ENCODE data around the gene KCNH4. TPM values are rescaled to one million over a fixed set of nuclear protein-coding genes. Genes with fewer than 3 reads are reported as not detected.
"Not testable (repeated sequence)": the region's sequence is repeated elsewhere in the genome, so short reads cannot be mapped to it uniquely, and the experiment has no call there.

Gene KCNH4
- total and polyA plus RNA-seq, 4 donors = 0.01 TPM; not detected in 3

DNA sequence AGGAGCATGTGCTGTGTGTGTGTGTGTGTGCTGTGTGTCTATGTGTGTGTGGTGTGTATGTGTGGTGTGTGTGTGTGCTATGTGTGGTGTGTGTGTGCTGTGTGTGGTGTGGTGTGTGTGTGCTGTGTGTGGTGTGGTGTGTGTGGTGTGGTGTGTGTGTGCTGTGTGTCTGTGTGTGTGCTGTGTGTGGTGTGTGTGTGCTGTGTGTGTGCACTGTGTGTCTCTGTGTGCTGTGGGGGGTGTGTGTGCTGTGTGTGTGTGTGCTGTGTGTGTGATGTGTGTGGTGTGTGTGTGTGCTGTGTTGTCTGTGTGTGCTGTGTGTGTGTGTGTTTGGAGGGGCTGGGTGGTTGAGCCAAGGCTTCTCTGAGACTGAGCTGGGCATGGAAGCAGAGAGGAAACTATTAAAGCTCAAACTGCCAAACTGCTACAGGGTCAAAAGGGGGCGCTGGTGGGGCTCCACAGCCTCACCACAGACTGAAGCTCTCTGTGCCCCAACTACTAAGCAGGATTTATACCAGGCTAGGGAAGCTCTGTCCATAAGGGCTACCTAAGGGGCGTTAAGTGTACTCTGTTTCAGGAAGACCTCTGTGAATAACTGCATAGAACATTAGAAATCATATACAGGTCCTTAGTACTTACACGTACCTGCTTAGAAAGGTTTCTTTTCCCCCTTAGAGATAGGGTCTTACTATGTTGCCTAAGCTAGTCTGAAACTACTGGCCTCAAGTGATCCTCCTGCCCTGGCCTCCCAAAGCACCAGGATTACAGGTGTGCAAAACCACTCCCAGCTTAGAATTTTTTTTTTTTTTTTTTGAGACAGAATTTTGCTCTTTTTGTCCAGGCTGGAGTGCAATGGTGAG lies 41.2 kb upstream of the KCNH4 start:
- H3K27me3 ChIP-seq (ENCODE audit: control insufficient read depth in 4 of 4, insufficient read depth in 4 of 4, low read length in 3 of 4) = no peaks in the 10 kb centered on the region
- peaks cover 5 to 29% (median 17%) of the 10 kb centered on the region in 4 donors for H3K36me3 ChIP-seq (ENCODE audit: control insufficient read depth in 4 of 4, insufficient read depth in 3 of 4, low read depth in 1 of 4, low read length in 3 of 4)
- peak; percentile 61 for DNase-seq (ENCODE audit: low spot score)
- H3K27ac ChIP-seq (ENCODE audit: low read depth in 1 of 2, low read length in 2 of 2) = no peak overlapping the region
- WGBS = 61% methylated on average over 3 of the region's 3 CpGs
- H3K9me3 ChIP-seq (ENCODE audit: control insufficient read depth in 4 of 4, low read length in 3 of 4) = no peaks in the 10 kb centered on the region
- TF ChIP-seq GABPA (IDR thresholded peaks at IDR 0.05 in 1 of 2, conservative IDR thresholded peaks at IDR 0.05 in 1 of 2) (no peak), FOXA2 (IDR thresholded peaks at IDR 0.05) (no peak), RAD21 (IDR thresholded peaks at IDR 0.05) (peak; percentile 82 to 91), CTCF (IDR thresholded peaks at IDR 0.05; ENCODE audit: low read depth, low read length, missing input control) (peak; percentile 68), REST (IDR thresholded peaks at IDR 0.05) (no peak)
- no peak overlapping the region for H3K9ac ChIP-seq (ENCODE audit: low read depth in 1 of 2, low read length in 2 of 2)
- H3K4me1 ChIP-seq (ENCODE audit: control insufficient read depth in 4 of 4, insufficient read depth in 4 of 4, low read length in 3 of 4) = no peaks in the 10 kb centered on the region
- H3K4me3 ChIP-seq (ENCODE audit: low read depth in 1 of 3, low read length in 3 of 3) = no peak overlapping the region

DNA sequence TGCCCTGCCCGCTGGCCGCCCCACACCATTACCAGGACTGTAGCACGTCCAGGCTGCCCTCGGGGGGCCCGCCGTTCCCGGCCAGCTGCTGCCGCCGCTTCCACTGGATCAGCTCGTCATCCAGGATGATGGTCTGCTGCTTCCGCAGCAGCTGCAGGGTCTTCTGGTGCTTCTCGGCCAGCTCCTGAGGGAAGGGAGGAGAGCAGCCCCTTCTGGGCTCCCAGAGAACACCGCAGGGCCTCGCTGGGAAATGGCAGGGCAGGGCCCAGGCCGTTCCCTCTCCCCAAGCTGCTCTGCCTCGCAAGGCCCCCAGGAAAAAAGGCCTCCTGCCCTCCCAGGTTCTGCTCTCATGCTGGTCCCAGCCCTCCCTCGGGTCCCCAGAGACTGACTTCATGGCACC lies 38.3 kb upstream of the KCNH4 start:
- not testable (repeated sequence) for H3K9ac ChIP-seq (ENCODE audit: low read depth in 1 of 2, low read length in 2 of 2); H3K4me1 ChIP-seq (ENCODE audit: control insufficient read depth in 4 of 4, insufficient read depth in 4 of 4, low read length in 3 of 4); DNase-seq (ENCODE audit: low spot score); H3K9me3 ChIP-seq (ENCODE audit: control insufficient read depth in 4 of 4, low read length in 3 of 4); H3K4me3 ChIP-seq (ENCODE audit: low read depth in 1 of 3, low read length in 3 of 3); H3K27me3 ChIP-seq (ENCODE audit: control insufficient read depth in 4 of 4, insufficient read depth in 4 of 4, low read length in 3 of 4); H3K27ac ChIP-seq (ENCODE audit: low read depth in 1 of 2, low read length in 2 of 2)
- WGBS = 100% methylated on average over 2 of the region's 17 CpGs
- peaks cover 10 to 50% (median 24%) of the 10 kb centered on the region in 4 donors for H3K36me3 ChIP-seq (ENCODE audit: control insufficient read depth in 4 of 4, insufficient read depth in 3 of 4, low read depth in 1 of 4, low read length in 3 of 4)

GRCh38 chr17:42214156-42214555 lies 33.2 kb upstream of the KCNH4 start:
- DNase-seq (ENCODE audit: low spot score) = no peak
- Histone ChIP-seq H3K27ac (ENCODE audit: low read depth in 1 of 2, low read length in 2 of 2) (no peak overlapping the region), H3K4me3 (ENCODE audit: low read depth in 1 of 3, low read length in 3 of 3) (no peak overlapping the region), H3K9ac (ENCODE audit: low read depth in 1 of 2, low read length in 2 of 2) (no peak overlapping the region), H3K27me3 (ENCODE audit: control insufficient read depth in 4 of 4, insufficient read depth in 4 of 4, low read length in 3 of 4) (no peaks in the 10 kb centered on the region), H3K36me3 (ENCODE audit: control insufficient read depth in 4 of 4, insufficient read depth in 3 of 4, low read depth in 1 of 4, low read length in 3 of 4) (peaks cover 9 to 72% (median 28%) of the 10 kb centered on the region in 4 donors), H3K9me3 (ENCODE audit: control insufficient read depth in 4 of 4, low read length in 3 of 4) (no peaks in the 10 kb centered on the region), H3K4me1 (ENCODE audit: control insufficient read depth in 4 of 4, insufficient read depth in 4 of 4, low read length in 3 of 4) (no peaks in the 10 kb centered on the region)
- 92% methylated on average over 2 of the region's 2 CpGs for WGBS
- TF ChIP-seq FOXA2 (IDR thresholded peaks at IDR 0.05) = no peak
- TF ChIP-seq, protein P1, sequence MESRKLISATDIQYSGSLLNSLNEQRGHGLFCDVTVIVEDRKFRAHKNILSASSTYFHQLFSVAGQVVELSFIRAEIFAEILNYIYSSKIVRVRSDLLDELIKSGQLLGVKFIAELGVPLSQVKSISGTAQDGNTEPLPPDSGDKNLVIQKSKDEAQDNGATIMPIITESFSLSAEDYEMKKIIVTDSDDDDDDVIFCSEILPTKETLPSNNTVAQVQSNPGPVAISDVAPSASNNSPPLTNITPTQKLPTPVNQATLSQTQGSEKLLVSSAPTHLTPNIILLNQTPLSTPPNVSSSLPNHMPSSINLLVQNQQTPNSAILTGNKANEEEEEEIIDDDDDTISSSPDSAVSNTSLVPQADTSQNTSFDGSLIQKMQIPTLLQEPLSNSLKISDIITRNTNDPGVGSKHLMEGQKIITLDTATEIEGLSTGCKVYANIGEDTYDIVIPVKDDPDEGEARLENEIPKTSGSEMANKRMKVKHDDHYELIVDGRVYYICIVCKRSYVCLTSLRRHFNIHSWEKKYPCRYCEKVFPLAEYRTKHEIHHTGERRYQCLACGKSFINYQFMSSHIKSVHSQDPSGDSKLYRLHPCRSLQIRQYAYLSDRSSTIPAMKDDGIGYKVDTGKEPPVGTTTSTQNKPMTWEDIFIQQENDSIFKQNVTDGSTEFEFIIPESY (IDR thresholded peaks at IDR 0.05) = no peak
- no peak for TF ChIP-seq TAF1 (conservative IDR thresholded peaks at IDR 0.05)
- no peak for TF ChIP-seq EGR1 (IDR thresholded peaks at IDR 0.05; ENCODE audit: low read depth in 2 of 2)
- no peak for TF ChIP-seq YY1 (IDR thresholded peaks at IDR 0.05)
- no peak for TF ChIP-seq HNF4G (IDR thresholded peaks at IDR 0.05)
- TF ChIP-seq REST (IDR thresholded peaks at IDR 0.05) = no peak
- no peak for TF ChIP-seq GABPA (IDR thresholded peaks at IDR 0.05 in 1 of 2, conservative IDR thresholded peaks at IDR 0.05 in 1 of 2)
- no peak for TF ChIP-seq FOXA1 (IDR thresholded peaks at IDR 0.05)
- no peak for TF ChIP-seq RXRA (IDR thresholded peaks at IDR 0.05)
- no peak for TF ChIP-seq ATF3 (IDR thresholded peaks at IDR 0.05)
- TF ChIP-seq RAD21 (IDR thresholded peaks at IDR 0.05) = no peak
- TF ChIP-seq, protein P2, sequence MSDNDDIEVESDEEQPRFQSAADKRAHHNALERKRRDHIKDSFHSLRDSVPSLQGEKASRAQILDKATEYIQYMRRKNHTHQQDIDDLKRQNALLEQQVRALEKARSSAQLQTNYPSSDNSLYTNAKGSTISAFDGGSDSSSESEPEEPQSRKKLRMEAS (IDR thresholded peaks at IDR 0.05) = no peak
